Testis (tissue), 3 donors: Measurements from ENCODE around the gene STRIP1. TPM values are rescaled to one million over a fixed set of nuclear protein-coding genes. Genes with fewer than 3 reads are reported as not detected.
A peak's percentile ranks its signal among the peaks of the same experiment; 100 is the strongest.

ENCODE experiments used
- DNase-seq: peaks from one replicate; pipeline ENCODE4 v3.0.0-alpha.2; 2019
- H3K27ac ChIP-seq, 2 donors: fragments of 200-600 bp; sonication (generic); one replicate each; pipeline ENCODE4 v1.5.1; 2019
- H3K27me3 ChIP-seq: fragments of 200-600 bp; sonication (generic); one replicate; pipeline ENCODE4 v1.5.1; 2019
- H3K36me3 ChIP-seq: fragments of 200-600 bp; sonication (generic); one replicate; pipeline ENCODE4 v1.5.1; 2017; ENCODE audit warnings: low read depth; ENCODE audit errors: missing control alignments
- H3K4me1 ChIP-seq: fragments of 200-600 bp; sonication (generic); one replicate; pipeline ENCODE4 v1.5.1; 2019
- H3K4me3 ChIP-seq, 2 donors: fragments of 200-600 bp; sonication (generic); one replicate each; pipeline ENCODE4 v1.5.1; 2017 to 2019
- H3K9me3 ChIP-seq: fragments of 200-600 bp; sonication (generic); one replicate; pipeline ENCODE4 v1.5.1; 2017
- POLR2A ChIP-seq: fragments of 450-650 bp; IDR thresholded peaks from one replicate; pipeline ENCODE4 v1.6.1; 2017; ENCODE audit warnings: antibody characterized with exemption, mild to moderate bottlenecking, moderate library complexity
- WGBS, 2 donors: methylation state at CpG; one replicate each; pipeline ENCODE4 v1.1.5; 2018; 5-methylcytosine and 5-hydroxymethylcytosine counted together
- intact Hi-C: fragments of 100-400 bp; cut with DNase I; formaldehyde crosslinking; loops from one replicate; pipeline ENCODE4 v1.15.1; 2023; ENCODE audit warnings: low total_unique reads
- polyA plus RNA-seq: library from polyadenylated mRNA; stranded (reverse); fragments of 350-450 nt; fragmentation: Illumina TruSeq; extraction: RNeasy Lipid Tissue Mini Kit (QIAGEN cat#74804); gene quantifications from one replicate; pipeline ENCODE4 v1.2.3, GENCODE V29; 2014; ENCODE audit warnings: low read depth, low replicate concordance; ENCODE audit not compliant: insufficient read depth
- total RNA-seq, 2 donors: library from RNA; depleted of rRNA; stranded (reverse); fragments of >200 nt; gene quantifications; one replicate each; pipeline ENCODE4 v1.2.3, GENCODE V29; 2016
- TF ChIP-seq, protein P1 (sequence below), 3 experiments: fragments of 450-650 bp in 2 of 3; fragments of 200-600 bp in 1 of 3; sonication (generic) in 1 of 3; IDR thresholded peaks; one replicate each; pipeline ENCODE4 v1.5.1; 2016 to 2019; ENCODE audit warnings: antibody characterized with exemption in 3 of 3, mild to moderate bottlenecking in 2 of 3, moderate library complexity in 1 of 3

Gene STRIP1
- total and polyA plus RNA-seq, 3 donors from 2014 or later = 49.9 to 103 (median 85.8) TPM

DNA sequence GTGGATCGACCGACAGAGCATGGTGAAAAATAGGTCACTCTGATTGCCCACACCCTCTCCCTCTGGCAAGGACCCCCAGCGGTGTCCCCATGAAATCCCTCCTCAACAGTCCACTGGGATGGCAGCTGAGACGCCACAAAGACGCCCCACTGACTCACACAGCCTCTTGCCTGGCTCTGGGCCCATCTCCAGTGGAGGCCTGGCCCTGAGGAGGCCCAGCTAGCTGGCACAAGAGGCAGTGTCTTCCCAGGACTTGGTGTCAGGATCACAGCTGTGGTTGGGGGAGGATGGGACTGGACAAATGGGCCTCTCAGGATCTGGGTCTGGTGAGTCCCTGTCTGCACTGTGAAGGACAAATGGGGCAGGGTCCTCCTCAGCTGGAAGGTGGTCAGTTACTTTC, 31.4 kb downstream of the STRIP1 start:
- Histone ChIP-seq H3K9me3 (no peaks in the 10 kb centered on the region), H3K4me3 (no peak overlapping the region), H3K4me1 (no peaks in the 10 kb centered on the region), H3K36me3 (no peaks in the 10 kb centered on the region), H3K27me3 (no peaks in the 10 kb centered on the region), H3K27ac (no peak overlapping the region)
- no peak for TF ChIP-seq POLR2A
- TF ChIP-seq, protein P1, sequence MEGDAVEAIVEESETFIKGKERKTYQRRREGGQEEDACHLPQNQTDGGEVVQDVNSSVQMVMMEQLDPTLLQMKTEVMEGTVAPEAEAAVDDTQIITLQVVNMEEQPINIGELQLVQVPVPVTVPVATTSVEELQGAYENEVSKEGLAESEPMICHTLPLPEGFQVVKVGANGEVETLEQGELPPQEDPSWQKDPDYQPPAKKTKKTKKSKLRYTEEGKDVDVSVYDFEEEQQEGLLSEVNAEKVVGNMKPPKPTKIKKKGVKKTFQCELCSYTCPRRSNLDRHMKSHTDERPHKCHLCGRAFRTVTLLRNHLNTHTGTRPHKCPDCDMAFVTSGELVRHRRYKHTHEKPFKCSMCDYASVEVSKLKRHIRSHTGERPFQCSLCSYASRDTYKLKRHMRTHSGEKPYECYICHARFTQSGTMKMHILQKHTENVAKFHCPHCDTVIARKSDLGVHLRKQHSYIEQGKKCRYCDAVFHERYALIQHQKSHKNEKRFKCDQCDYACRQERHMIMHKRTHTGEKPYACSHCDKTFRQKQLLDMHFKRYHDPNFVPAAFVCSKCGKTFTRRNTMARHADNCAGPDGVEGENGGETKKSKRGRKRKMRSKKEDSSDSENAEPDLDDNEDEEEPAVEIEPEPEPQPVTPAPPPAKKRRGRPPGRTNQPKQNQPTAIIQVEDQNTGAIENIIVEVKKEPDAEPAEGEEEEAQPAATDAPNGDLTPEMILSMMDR (IDR thresholded peaks at IDR 0.05) = no peak
- DNase-seq = no peak
- WGBS, 2 donors = 88 to 92% methylated on average over 5 of the region's 5 CpGs
- intact Hi-C loops = no loop called here

DNA sequence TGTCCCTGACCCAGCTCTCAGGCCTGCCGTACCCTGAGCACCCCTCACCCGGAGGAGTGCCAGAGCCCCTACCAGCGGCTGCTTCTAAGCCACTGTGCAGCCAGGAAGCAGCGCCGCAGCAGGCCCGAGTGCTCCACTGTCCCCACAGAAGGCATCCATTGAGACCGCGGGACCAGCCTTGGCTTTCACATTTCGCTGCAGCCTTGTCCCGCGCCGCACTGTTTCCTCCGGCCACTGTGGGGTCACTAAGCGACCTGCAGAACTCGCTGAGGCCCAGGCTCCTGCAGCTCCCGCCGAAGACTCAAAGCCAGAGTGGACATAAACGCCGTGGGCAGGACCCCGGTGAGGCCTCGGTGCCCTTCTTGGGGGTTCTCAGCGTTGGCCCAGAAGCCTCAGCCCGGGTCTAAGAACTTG, 33.1 kb downstream of the STRIP1 start:
- H3K4me3 ChIP-seq = no peak overlapping the region
- H3K9me3 ChIP-seq = no peaks in the 10 kb centered on the region
- TF ChIP-seq, protein P1 (IDR thresholded peaks at IDR 0.05) = no peak
- no peak for TF ChIP-seq POLR2A
- intact Hi-C loops = no loop called here
- no peak for DNase-seq
- H3K36me3 ChIP-seq = no peaks in the 10 kb centered on the region
- no peak overlapping the region for H3K27ac ChIP-seq
- 64 to 65% methylated on average over 7 to 23 of the region's 23 CpGs for WGBS, 2 donors
- no peaks in the 10 kb centered on the region for H3K4me1 ChIP-seq
- no peaks in the 10 kb centered on the region for H3K27me3 ChIP-seq

DNA sequence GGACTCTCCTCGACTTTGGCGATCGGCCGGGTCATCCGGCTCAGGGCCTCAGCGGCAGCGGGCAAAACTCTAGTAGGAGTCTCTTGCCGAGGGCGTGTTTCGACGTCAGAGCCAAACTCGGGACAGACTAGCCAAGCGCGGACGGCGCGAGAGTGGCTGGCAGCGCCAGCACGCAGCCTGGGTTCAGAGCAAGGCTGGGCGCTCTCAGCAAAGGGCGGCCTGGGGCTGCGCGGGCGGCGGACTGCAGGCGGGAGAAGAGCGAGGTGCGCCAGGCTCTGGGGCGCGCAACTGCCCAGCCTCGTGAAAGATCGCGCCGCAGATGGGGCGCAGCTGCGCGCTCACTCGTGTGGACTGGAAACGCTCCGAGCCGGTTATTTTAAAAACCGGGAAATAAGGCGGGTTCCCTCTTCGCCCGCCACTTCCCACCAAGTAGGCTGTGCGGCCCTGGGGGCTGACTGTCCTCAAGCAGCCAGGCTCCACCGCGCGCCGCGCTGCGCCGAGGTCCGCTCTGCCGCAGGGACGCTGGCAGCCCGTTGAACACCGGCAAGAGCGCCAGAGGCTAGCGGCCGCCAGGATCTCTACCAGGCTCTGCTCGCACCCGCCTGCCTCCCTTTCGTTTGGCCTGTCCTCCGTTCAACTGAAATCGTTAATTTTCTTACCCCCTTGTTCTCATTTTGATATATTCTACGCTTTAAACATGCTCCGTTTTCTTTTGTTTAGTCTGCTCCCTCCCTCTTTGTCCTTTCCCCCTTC, 33.6 kb downstream of the STRIP1 start:
- H3K27me3 ChIP-seq = no peaks in the 10 kb centered on the region
- no peak for DNase-seq
- no peak for TF ChIP-seq POLR2A
- TF ChIP-seq, protein P1 (IDR thresholded peaks at IDR 0.05) = no peak
- H3K27ac ChIP-seq = no peak overlapping the region
- intact Hi-C loops = no loop called here
- H3K4me3 ChIP-seq = no peak overlapping the region
- 22 to 41% methylated on average over 38 to 63 of the region's 68 CpGs for WGBS, 2 donors
- no peaks in the 10 kb centered on the region for H3K9me3 ChIP-seq
- no peaks in the 10 kb centered on the region for H3K4me1 ChIP-seq
- H3K36me3 ChIP-seq = no peaks in the 10 kb centered on the region

DNA sequence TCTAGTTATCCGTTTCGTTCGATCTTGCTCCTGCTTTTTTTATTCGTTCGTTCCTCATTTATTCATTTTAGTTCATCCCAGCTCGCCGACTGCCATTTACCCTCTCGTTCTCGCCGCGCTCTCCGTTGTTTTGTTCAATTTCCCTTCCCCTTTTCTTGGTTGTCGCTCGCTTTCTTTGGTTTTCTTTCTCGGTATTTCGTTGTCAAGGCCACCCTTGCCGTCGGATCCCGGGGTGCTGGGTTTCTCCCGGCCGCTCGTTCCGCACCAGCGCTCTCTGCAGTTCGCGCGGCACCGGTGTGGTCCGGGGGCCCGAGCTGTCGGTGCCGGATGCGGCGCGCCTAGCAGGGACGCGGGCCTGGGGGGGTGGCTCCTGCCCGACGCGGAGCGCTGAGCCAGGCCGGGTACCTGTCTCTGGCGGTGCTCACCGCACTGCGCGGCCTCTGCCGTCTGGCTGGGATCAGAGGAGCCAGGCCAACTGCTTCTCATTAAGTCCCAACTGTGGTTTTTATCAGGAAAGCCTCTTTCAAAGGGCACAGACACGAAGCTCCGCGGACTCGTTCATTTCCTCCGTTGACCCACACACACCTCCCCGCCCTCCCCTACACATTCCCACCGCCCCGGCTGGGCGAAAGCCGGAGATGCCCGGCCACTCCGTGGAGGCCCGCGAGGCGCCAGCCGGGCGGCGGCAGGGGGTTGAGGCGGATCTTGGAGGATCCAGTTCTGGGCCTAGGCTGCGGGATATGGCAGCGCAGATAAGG, 34.4 kb downstream of the STRIP1 start:
- no peak overlapping the region for H3K27ac ChIP-seq
- no peaks in the 10 kb centered on the region for H3K27me3 ChIP-seq
- H3K4me3 ChIP-seq = peak overlapping the region in 1 of 2 donors; percentile 26
- 9 to 19% methylated on average over 23 to 52 of the region's 68 CpGs for WGBS, 2 donors
- DNase-seq = no peak
- TF ChIP-seq, protein P1 (IDR thresholded peaks at IDR 0.05) = no peak
- TF ChIP-seq POLR2A = no peak
- intact Hi-C loops = no loop called here
- H3K9me3 ChIP-seq = no peaks in the 10 kb centered on the region
- no peaks in the 10 kb centered on the region for H3K4me1 ChIP-seq
- H3K36me3 ChIP-seq = no peaks in the 10 kb centered on the region
